Stimulated activated CD8-positive, alpha-beta memory T cell treated with anti-CD3 and anti-CD28 coated beads, Interleukin-2, amount 100 ng/mL, for 1 hour (primary cell): ENCODE data around the gene SEM1.
"Not testable (repeated sequence)": the region's sequence is repeated elsewhere in the genome, so short reads cannot be mapped to it uniquely, and the experiment has no call there.

Experiments
- DNase-seq, 2 donors: peaks; one replicate each; pipeline ENCODE4 v3.0.0-alpha.2; 2020; ENCODE audit warnings: low read depth in 2 of 2

The SEM1 gene

GRCh38 chr7:96701258-96701657, 8.4 kb downstream of the SEM1 start:
- no peak for DNase-seq

- no peak for DNase-seq
These were observed 9.1 kb downstream of the SEM1 start for GRCh38 chr7:96700516-96700915.

- no peak for DNase-seq
These were observed 10.3 kb downstream of the SEM1 start for GRCh38 chr7:96699219-96699871.

DNA sequence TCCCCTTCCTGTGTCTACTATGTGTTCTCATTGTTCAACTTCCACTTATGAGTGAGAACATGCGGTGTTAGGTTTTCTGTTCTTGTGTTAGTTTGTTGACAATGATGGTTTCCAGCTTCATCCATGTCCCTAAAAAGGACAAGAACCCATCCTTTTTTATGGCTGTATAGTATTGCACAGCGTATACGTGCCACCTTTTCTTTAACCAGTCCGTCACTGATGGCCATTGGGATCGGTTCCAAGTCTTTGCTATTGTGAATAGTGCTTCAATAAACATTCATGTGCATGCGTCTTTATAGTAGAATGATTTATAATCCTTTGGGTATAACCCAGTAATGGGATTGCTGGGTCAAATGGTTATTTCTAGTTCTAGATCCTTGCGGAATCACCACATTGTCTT, 11.2 kb downstream of the SEM1 start:
- not testable (repeated sequence) for DNase-seq

- DNase-seq: no peak
These were observed 11.8 kb downstream of the SEM1 start for GRCh38 chr7:96697822-96698221.

DNA sequence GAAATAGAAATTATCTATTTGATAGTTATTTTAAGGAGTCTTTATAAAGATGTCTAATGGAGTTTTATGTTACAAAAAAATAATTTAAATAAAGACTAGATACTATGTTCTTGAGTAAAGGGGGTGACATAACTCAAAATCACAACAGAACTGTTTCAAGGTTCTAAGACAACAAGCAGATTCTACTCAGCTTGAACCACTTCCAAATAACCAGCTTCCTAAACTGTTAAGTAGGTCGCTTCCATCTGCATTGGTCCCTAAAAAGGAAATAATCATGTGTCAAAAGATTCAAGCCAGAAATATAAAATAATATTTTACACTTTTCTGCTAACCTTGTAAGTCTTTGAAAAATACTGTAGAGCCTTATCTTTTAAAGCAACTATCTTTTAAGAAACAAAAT, 14.1 kb downstream of the SEM1 start:
- DNase-seq: no peak

GRCh38 chr7:96694082-96694481, 15.6 kb downstream of the SEM1 start:
- DNase-seq: no peak

DNA sequence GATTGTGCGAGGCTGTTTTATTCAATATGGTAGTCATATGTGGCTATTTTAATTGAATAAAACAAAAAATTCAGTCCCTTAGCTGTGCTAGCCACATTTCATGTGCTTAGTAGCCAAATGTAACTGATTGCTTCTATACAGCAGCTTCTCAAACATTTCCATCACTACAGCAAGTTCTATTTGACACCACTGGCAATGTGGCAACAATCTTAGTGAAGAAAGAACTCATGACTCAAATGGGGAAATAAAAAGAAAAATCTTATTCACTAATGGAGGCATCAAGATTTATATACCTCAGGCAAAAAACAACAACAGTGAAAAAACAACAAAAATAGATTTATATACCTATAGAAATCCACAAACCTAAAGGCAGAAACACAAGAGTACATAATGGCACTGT, 17.9 kb downstream of the SEM1 start:
- DNase-seq: no peak

DNA sequence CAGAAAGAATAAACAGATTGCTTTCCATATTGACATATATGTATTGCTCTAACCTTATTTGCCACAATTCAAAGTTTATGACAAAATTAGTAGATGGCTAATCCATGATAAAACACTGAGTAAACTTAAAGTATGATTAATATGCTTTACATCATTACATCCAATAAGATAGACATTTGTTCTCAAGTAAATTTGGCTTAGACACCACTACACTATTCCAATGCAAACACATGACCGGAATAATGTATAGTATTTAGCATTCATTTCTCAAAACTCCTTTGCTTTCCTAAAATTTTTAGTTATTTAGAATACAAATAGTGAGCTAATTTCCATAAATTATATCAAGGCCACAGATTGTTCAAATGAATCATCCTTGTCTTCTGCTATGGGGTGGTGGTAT, 20.2 kb downstream of the SEM1 start:
- no peak for DNase-seq

- DNase-seq: no peak
These were observed 23.3 kb downstream of the SEM1 start for GRCh38 chr7:96686305-96686704.

DNA sequence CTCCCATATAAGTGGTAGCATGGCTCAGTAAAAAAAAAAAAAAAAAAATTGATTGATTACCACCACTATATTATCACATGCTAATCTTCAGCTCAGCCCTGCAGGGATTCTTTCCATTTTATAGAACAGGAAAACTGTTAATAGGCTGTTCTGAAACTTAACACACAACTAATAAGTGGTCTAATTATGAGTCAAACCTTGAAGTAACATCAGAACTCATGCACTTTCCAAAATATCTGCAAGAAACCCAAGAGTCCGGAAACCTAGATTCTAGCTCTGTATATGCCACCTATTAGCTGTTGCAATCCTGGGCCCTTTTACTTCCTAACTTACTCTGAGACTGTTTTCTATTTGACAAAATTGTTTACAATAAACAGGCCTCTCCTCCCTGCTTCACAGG, 23.9 kb downstream of the SEM1 start:
- DNase-seq: no peak

- no peak for DNase-seq
These were observed 24.3 kb downstream of the SEM1 start for GRCh38 chr7:96685353-96685752.

DNA sequence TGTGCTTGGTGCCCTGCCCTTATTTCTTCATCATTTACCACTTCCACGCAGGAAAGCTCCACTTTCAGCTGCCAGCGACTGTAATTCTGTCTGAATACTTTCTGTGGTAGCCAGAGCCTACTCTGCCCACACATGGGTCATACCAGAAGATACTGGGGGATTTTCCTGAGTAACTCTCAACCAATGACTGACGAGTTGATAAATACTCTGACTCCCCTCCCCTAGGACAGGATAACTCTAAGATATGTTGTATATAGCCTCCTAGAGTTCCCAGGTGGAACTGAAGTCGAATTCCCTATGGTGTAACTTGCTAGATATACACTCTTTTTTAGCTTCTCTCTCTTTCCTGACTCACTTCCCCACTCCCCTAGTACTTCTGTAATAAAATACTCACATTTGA, 29.8 kb downstream of the SEM1 start:
- DNase-seq: no peak

- no peak for DNase-seq
These were observed 32.7 kb downstream of the SEM1 start for GRCh38 chr7:96676919-96677318.

DNA sequence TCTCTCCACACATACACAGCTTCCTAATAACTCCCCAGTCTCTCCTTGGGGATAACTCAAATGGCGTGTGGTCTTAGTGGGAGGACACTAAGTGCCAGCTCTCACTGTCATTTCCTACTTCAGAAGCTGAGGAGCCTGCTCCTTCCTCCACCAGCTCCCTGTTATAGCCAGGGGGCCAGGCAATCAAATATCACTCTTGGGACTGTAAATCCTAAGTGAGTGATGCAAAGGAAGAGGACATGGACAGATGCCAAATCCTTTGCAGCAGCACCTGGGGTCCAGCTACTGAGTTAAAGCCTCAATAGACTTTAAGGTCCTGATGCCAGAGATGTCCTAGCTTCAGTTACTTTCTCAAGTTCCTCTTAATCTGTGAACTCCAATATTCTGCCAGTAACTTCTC, 34.1 kb downstream of the SEM1 start:
- DNase-seq: no peak

DNA sequence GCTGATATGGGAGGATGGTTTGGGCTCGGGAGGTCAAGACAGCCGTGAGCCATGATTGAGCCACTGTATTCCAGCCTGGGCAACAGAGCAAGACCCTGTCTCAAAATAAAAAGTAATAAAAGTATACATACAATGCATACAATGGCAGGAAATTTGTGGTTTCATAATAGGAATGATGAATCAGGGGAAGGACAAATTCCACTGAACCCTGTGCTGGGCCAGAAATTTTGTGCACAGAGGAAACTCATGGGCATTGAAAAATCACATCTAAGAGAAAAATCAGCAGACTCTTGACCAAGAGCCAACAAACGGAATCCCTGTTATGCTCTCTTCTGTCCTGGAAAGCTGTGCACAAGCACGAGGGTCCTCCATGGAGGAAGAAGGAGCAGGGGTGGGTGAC, 35.1 kb downstream of the SEM1 start:
- no peak for DNase-seq

DNA sequence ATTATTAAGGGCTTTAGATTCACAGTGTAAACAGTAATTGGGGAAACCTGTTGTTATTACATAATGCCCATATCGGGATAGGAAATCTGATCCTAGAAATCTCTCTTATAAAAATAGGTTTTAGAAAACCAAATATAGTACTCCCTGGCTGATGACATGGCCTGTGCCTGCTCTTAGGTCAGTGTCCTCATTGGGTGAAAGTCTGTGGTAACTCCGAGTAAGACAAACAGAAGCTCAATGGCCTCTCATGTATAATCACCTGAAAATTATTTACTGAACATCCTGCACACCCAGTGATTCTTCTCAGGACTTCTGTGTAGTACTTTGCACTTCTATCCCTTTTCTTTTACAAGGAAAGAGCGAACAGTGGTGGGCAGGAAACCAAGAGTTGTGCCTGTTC, 37.8 kb downstream of the SEM1 start:
- DNase-seq: no peak

DNA sequence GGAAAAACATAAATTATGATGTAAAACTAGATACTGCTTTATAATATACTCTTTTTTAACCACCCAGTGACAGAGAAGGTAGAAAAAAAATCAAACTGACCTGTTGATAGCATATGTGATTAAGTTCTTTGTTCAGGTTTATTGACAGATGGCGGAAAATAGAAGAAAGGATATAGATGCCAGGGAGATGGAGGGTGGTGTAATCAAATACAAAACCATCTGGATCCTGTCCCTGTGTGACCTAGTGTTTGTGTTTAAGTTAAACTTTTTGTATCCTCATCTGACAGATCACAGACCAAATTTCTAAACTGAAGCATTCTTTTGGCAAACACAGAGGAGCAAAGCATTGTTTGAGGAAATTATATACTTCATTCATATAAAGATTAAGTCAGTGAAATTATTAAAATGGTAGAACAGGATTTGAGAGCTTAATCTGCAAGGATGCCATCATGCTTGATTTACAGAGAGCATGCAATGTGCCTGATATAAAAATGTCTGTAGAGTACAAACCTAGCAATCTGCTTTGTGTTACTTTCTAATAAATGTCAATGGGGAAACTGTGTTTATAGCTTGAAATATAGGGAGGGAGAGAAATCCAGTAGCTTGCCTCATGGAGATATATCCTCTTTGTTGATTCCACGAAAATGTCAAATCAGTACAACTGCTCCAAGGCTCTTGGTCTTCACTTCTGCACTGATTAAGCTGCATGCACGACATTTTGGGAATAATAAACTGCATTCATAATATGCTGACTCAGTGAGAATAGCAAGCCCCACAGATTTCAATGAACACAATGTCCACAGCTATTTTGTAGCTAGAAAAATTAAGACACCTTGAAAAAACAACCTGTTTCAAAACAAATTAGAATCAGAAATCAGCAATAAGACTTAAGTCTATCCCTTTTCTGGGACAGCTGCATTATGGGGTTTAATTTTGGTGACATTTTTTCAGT, 39.0 kb downstream of the SEM1 start:
- DNase-seq: no peak

GRCh38 chr7:96669812-96670211, 39.8 kb downstream of the SEM1 start:
- DNase-seq: no peak

DNA sequence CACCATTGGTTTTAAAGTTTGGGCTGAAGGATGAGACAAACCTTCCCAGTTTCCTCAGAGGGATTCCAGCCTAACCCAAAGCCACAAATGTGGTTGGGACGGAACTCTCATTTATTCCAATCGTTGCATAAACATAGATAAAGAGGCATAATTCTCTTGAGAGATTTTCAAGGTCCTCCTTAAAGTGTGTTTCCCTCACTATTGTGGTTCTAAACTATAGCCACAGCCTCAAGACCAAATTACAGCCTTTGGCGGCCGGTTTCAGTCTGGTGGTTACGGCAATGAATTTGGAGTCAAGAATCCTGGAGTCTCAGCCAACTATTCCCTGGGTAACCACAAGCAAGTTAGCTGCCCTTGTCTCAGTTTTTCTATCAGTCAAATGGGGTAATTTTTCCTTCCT, 42.6 kb downstream of the SEM1 start:
- DNase-seq: no peak

DNA sequence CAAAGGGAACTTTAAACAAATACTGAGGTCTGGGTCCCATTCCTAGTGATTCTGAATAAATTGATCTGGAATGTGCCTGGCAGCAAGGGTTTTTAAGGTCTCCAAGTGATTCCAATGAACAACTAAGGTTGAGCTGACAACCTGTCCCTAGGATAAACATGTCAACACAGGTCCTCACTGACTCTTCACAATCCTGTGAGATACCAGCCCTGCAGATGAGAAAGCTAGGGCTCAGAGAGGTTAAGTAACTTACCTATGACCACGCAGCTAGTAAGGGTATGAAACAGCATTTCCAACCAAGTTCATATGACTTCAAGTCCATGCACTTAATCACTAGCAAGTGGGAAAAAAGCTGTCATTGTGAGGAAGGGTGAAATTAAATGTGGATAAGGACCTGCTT, 44.0 kb downstream of the SEM1 start:
- no peak for DNase-seq

DNA sequence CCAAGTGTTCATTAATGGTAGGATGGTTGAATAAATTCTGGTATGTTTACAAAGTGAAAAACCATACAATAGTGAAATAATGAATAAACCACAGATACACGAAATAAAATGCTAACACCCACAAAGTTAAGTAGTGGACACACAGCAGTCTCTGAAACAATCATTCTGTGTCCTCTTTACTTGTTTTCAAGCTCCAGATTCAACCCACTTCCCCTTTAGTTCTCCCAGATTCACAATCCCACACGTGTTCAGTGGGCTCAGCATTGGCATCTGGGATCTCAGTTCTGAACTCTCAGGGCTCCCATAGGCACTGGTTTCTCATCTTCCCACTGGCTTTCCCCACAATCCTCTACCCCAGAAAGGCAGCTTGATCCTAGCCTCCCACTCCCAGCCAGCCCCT, 44.9 kb downstream of the SEM1 start:
- no peak for DNase-seq

DNA sequence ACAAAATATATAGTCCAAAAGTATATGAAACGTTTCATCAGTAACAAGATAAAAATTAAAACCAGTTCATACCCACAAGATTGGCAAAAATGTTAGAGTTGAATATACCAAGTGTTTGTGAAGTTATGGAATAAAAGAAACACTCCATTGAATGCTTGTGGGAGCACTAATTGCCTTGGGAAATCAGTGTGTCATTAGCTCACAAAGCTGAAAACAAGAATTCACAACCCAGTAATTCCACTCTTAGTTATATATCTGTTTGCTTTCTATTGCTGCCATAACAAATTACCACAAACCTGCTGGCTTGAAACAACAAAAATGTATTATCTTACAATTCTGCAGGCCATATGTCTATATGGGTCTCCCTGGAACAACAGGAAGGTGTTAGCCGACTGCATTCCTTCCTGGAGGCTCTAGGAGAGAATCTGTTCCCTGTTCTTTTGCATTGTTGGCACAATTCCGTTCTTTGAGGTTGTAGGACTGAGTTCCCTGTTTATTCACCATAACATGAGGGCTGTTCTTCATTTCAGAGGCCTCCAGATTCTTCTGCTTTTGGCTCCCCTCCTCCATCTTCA, 45.7 kb downstream of the SEM1 start:
- no peak for DNase-seq
